H7 (cell line): ENCODE results near the gene ONECUT3. TPM values are rescaled to one million over a fixed set of nuclear protein-coding genes. Genes with fewer than 3 reads are reported as not detected.

ENCODE experiments used
- DNase-seq: peaks from one replicate; pipeline ENCODE4 v3.0.0; 2012
- H3K27me3 ChIP-seq: 2 replicates; pipeline ENCODE4 v1.6.0; 2011; ENCODE audit warnings: mild to moderate bottlenecking, low read length; ENCODE audit not compliant: control insufficient read depth, insufficient read depth
- H3K36me3 ChIP-seq: replicated peaks from 2 replicates; pipeline ENCODE4 v1.5.1; 2011; ENCODE audit warnings: low read length; ENCODE audit not compliant: control insufficient read depth, insufficient read depth
- H3K4me3 ChIP-seq: 2 replicates; pipeline ENCODE4 v1.5.1; 2011; ENCODE audit warnings: low read depth, mild to moderate bottlenecking, control low read depth, low read length, moderate library complexity; ENCODE audit not compliant: insufficient read depth
- total RNA-seq: library from RNA; depleted of rRNA; stranded (reverse); fragments of >200 nt; shearing (Covaris generic); gene quantifications from 2 replicates; pipeline ENCODE4 v1.2.3, GENCODE V29; 2014

ONECUT3 gene
- total RNA-seq, 1 experiment from 2014 or later = not detected

DNA sequence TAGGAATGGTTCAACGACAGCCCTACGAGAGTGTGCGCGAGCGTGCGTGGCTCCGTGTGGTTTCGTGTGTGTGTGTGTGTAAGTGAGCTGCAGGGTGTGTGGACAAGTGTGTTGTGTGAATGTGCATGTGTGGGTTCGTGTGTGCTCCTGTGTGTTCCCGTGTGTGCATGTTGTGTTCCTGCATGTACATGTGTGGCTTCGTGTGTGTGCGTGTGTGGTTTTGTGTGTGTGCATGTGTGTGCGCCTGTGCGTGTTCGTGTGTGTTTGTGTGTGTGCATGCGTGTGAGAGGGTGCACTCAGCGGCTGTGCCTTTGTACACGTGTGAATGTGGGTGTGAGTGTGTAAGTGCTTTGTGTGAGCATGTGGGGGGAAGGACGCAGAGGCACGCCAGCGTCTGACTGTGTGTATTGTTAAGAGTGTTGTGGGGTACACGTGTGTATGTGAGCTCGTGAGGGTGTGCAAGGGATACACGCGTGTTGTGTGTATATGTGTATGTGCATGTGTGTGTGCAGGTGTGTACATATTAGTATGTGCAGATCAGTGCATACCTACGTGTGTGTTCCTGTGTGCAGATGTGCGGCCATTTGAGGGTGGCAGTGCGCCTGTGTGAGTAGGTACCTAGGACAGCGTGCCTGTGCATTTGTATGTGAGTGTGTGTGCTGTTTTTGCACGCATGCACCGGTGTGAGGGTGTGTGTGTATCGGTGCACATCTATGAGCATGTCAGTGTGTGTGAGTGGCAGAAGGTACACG is 24.3 kb upstream of the ONECUT3 start:
- DNase-seq = no peak
- Histone ChIP-seq H3K36me3 (no peaks in the 10 kb centered on the region), H3K27me3 (peaks cover 29% of the 10 kb centered on the region), H3K4me3 (no peak overlapping the region)

DNA sequence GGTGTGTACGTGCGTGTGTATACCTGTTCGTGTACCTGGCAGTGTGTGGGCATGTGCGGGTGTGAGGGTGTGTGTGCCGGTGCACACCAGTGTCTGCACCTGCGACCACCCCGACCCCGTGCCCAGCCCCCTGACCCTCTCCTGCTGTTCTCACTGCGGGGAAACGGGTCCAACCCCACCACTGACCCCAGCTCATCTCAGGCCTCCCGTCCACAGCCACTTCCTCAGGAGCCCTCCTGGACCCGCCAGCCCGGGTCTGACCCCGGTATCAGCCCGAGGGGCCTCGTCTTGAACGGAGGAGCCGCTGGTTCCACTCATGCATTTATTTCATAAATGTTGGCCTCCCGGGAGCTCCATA is 23.8 kb upstream of the ONECUT3 start:
- DNase-seq = no peak
- no peak overlapping the region for H3K4me3 ChIP-seq
- H3K27me3 ChIP-seq = peaks cover 34% of the 10 kb centered on the region
- H3K36me3 ChIP-seq = no peaks in the 10 kb centered on the region

DNA sequence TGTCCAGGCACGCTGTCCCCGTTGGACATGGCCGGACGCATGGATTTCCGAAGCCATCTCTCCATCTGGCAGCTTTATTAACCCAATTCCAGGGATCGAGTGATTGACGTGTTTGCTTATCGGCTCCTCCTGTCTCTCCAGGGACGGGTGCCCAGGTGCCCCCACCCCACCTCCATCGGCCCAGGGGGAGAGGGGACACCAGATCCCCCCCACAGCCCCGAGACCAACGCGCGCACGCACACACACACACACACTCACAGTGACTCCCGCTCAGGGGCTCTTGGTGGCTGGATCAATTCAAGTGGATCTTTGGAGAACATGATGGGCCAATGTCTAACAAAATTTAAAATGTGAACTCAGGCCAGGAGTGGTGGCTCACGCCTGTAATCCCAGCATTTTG is 23.1 kb upstream of the ONECUT3 start:
- Histone ChIP-seq H3K27me3 (peaks cover 32% of the 10 kb centered on the region), H3K4me3 (no peak overlapping the region), H3K36me3 (no peaks in the 10 kb centered on the region)
- DNase-seq = peak; percentile 22

DNA sequence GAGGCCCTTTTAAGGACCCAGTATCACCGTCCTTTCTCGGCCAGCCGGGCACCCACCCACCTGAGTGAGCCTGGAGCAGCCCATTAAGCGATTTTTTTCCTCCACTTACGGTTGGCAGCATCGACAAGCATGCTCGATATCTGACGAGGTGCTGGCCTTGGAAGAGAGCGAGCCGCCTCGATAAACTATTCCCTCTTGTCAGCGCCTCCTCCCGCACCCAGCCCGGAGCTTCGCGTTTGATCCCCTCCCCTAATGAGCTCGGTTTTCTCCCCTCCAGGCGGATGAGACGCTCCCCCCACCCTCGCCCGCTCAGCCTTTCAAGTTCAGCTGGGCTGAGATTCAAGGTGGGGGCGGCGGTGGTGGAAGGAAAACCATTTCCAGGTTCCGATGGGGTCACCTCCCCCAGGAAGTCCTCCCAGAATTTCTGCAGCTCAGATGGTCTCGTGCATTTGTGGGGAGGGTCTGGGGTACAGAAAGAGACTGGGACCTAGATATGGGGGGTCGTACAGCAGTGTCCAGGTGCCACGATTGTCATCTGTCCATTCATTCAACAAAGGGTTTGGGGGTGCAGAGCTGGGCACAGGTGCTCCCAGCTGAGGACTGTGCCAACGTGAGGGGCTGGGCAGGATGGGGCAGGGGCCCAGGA is 18.9 kb upstream of the ONECUT3 start:
- H3K27me3 ChIP-seq = peaks cover 15% of the 10 kb centered on the region; the same call in 1 of the 2 replicates
- DNase-seq = peak; percentile 72
- no peaks in the 10 kb centered on the region for H3K36me3 ChIP-seq

DNA sequence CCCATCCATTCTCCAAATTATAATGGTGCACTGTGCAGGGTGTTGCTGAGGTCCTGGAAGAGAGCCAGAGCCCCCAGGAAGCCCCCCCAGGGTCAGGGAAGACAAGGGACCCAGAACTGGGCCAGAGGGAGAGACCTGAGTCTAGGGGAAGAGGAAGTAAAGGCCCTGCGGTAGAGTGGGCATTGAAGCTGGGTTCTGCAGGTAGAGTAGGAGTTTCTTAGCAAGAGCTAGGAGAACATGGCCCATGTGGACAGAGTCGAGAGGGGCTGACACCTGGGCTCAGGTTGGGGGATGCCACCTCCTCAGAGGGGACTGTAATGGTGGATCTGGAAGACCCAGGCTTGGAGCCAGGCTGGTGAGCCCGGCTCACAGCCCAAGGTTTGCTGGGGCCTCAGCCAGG is 17.0 kb upstream of the ONECUT3 start:
- DNase-seq = no peak
- Histone ChIP-seq H3K4me3 (no peak overlapping the region), H3K27me3 (peaks cover 16% of the 10 kb centered on the region), H3K36me3 (no peaks in the 10 kb centered on the region)

More for the DNA sequence above, 18.9 kb upstream of the ONECUT3 start:
- H3K4me3 ChIP-seq = no peak overlapping the region

DNA sequence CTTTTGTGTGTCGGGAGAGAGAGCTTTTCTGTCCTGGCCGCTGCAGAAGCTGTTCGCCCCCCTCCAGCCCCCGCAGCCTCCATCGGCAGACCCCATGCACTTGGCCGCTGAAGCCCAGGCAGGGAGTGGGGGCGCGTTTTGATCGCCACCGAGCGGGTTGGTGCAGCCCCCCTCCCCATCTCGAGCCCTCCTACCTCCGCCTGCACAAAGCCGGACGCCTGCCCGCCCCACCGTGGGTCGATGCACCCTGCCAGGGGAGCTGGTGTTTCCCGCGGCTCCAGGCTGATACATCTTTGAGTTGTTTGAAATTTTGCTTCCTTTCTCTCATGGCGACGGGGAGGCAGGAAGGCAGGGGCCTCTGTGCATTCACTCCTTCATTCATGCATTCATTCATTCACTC is 16.4 kb upstream of the ONECUT3 start:
- Histone ChIP-seq H3K36me3 (no peaks in the 10 kb centered on the region), H3K27me3 (peaks cover 16% of the 10 kb centered on the region), H3K4me3 (no peak overlapping the region)
- peak; percentile 59 for DNase-seq

DNA sequence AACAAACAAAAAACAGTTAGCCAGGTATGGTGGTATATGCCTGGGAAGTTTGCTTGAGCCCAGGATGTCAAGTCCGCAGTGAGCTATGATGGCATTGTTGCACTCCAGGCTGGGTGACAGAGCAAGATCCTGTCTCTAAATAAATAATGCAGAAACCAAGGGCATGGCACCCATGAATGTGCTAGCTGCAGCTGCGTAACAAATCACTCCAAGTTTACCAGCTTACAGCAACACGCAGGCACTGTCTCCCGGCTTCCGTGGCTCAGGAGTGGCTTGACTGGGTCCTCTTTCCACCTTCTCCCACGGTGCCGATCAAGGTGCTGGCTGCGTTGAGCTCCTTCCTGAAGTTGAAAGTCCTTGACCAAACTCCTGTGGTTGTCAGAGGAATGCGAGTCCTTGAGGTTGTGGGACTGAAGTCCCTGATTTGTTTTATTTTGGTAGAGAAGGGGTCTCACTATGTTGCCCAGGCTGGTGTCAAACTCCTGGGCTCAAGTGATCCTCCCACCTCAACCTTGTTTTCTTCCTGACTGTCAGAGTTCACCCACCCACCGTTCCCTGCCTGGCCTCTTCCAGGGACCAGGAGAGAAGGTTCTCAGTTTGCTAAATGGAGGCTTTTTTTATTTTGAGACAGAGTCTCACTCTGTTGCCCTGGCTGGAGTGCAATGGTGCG is 13.2 kb upstream of the ONECUT3 start:
- Histone ChIP-seq H3K36me3 (no peaks in the 10 kb centered on the region), H3K27me3 (peaks cover 14% of the 10 kb centered on the region), H3K4me3 (no peak overlapping the region)
- DNase-seq = no peak

DNA sequence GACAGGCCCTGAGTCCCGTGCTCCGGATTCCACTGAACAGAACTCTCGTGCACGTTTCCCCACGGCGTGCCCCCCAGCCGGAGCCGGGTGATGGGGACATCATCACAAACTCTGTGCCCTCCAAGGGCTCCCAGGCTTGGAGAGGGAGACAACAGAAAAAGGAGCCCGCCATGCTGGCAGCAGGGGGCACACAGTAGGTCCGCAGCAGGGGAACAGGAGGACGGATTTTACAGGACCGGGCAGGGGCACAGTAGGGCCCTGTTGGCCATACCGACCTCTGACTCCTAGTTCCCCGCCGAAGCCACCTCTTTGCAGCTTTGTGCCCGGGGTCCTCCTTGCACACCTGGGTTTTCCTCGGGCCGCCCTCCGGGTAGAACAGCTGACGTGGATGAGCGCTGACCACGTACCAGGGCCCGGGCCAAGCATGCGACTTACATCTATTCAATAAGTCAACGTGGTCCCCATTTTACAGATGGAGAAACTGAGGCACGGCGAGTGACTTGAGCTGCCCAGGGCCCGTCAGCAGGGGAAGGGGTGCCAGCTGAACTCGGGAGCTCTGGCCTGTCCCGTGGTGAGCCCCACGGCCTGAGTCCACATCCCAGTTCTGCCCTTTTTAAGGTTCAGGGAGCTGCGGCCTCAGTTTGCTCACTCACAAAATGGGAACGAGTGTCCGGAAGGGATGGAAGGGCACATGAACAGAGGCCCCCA is 10.2 kb upstream of the ONECUT3 start:
- Histone ChIP-seq H3K36me3 (no peaks in the 10 kb centered on the region), H3K27me3 (peaks cover 40% of the 10 kb centered on the region), H3K4me3 (no peak overlapping the region)
- DNase-seq = peak; percentile 38

DNA sequence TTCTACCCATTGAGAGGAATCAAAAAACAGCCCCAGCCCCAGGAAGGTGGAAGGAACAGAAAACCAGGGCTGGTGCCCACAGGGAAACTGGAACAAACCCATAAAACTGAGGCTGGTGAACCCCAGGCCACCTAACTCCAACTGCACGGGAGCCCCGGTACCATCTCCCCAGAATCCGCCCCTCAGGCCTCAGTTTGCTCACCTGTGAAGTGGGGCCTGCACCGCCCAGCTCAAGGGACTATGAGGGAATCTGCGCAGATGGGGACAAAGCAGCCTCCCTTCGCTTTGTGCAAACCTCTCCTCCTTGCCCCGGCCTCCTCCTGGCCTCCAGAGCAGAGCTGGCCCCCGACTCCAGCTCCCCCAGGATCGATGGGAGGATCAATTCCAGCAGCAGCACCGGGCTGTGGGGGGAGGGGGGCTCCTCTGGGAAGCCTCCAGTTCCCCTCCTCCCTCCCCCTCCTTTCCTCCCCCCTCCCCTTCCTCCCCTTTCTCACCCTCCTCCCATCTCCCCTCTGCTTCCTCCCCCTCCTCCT is 9.1 kb upstream of the ONECUT3 start:
- DNase-seq = no peak
- H3K27me3 ChIP-seq = peaks cover 49% of the 10 kb centered on the region

DNA sequence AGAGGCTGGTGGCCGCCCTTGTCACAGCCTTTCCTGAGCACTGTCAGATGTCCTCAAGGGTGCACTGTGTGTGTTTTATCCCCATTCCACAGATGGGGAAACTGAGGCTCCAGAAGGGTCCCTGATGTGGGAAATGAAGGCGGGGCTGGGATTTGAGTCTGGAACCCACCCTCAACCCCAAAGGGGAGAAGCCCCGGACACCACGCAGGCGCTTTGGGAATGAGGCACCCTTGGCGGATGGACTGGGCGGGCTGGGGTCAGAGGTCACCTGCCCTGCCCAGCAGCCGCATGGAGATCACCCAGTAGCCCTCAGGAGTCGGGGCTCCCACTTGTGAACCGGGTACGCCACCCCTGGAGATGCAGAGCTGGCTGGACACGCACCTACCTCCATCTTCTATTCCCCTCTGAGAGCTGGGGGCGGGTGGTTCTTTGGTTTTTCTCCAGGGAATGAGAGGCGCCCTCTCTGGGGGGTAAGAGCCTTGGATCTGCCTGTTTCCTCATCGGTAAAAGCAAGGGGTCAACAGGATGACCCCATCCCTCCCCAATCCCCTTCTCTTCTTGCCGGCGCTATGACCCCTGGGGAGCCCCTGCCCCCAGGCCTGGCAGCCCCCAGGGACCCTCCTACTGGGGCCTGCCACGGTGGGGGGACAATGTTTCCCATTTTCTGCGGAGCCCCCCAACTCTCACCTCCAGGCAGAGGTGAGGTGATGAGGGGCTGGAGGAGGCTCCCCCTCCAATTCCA is 8.3 kb upstream of the ONECUT3 start:
- Histone ChIP-seq H3K27me3 (peaks cover 55% of the 10 kb centered on the region), H3K36me3 (no peaks in the 10 kb centered on the region), H3K4me3 (peak overlapping the region; percentile 26)
- DNase-seq = peak; percentile 78

More for the DNA sequence above, 9.1 kb upstream of the ONECUT3 start:
- H3K36me3 ChIP-seq = no peaks in the 10 kb centered on the region
- no peak overlapping the region for H3K4me3 ChIP-seq

DNA sequence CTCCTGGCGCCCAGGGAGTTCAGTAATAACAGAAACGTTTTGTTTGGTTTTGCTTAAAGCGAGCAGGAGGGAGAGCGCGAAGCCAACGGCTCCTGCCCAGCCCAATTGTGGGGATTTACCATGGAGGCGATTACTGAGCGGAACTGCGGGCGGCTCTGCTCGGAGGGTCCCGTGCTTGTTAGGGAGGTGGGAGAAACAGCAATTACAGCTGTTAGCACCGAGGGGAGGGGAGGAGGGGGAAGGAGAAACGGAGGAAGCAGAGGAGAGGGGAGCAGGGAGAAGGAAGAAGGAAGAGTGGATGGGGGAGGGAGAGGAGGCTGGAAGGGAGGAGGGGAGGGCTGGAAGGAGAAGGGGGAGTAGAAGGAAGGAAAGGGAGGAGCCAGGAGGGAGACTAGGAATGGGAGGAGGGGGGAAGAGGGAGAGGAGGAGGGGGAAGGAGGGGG is 7.7 kb upstream of the ONECUT3 start:
- Histone ChIP-seq H3K27me3 (peaks cover 61% of the 10 kb centered on the region), H3K4me3 (peak overlapping the region; percentile 26)

DNA sequence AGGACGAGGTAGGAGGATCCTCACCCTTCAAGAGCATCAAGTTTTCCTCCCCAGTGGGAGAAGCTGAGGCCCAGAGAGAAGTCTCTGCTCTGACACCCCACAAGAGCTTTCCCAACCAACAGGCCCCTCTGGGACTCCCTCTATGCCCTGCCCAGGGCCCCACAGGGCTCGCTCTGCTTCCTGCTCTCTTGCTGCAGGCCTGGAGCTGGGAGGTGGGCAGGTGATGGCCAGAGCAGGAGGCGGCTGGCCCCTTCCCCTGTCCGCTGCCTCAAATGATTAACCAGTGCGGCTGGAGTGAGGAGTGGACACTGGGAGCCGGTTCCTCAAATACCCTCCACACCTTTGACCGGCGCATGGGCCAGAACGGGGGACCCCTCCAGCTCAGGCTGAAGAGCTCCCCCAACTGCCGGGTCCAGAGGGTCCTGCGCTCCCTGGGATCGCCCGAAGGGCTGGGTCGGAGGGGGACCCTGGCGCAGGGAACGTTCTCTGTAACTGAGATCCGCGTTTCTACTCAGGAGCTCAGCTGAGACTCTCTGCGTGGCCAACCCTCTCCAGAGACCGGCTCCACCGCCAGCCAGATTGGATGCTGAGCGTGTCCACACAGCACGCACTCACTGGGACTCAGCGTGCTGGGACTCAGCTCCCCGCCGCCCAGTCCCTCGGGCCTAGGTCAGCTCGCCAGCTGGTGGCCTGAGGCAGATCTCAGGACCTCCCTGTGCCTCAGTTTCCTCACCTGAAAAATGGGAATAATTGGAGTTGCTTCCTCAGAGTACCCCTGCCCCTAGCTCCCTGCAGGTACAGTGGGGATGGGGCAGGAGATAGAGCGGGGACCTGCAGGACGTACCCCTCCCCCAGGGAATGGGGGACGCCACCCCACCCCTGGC is 6.7 kb upstream of the ONECUT3 start:
- peaks cover 72% of the 10 kb centered on the region for H3K27me3 ChIP-seq
- DNase-seq = peak; percentile 79
- H3K36me3 ChIP-seq = no peaks in the 10 kb centered on the region
- peak overlapping the region; percentile 6; the same call in 1 of the 2 replicates for H3K4me3 ChIP-seq

More for the DNA sequence above, 7.7 kb upstream of the ONECUT3 start:
- no peak for DNase-seq
- H3K36me3 ChIP-seq = no peaks in the 10 kb centered on the region
